ENCODE data around the gene CD247. TPM values are rescaled to one million over a fixed set of nuclear protein-coding genes. Genes with fewer than 3 reads are reported as not detected.
A peak's percentile ranks its signal among the peaks of the same experiment; 100 is the strongest.

CD247 gene
- total RNA-seq, 4 donors from 2014 or later = 0.30 to 0.76 TPM; not detected in 2

DNA sequence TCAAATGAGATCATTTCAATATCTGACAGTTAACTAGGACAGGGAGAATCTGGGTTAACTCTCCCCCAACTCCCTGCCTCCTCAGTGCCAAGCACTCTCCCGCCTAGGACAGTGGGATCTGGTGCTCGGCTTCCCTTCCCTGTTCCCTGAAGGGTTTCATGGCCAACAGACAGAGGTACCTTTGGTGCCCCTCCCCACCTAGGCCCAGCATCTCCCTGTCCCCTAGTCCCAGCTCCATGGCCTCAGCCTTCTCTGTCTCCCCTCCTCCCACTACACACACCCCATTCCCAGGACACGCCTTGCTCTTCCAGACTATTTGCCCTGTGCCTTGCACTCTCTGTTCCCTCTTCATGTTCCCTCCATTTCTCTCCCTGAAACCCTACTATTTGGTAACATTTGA lies 77.1 kb downstream of the CD247 start:
- Histone ChIP-seq H3K27me3 (peaks cover 15% of the 10 kb centered on the region), H3K9me3 (no peaks in the 10 kb centered on the region), H3K27ac (no peak overlapping the region), H3K4me1 (peaks cover 17% of the 10 kb centered on the region), H3K36me3 (no peaks in the 10 kb centered on the region), H3K4me3 (no peak overlapping the region)
- no peak for TF ChIP-seq POLR2A (IDR thresholded peaks at IDR 0.05)
- TF ChIP-seq POLR2AphosphoS5 (IDR thresholded peaks at IDR 0.05) = no peak
- TF ChIP-seq, protein P1, sequence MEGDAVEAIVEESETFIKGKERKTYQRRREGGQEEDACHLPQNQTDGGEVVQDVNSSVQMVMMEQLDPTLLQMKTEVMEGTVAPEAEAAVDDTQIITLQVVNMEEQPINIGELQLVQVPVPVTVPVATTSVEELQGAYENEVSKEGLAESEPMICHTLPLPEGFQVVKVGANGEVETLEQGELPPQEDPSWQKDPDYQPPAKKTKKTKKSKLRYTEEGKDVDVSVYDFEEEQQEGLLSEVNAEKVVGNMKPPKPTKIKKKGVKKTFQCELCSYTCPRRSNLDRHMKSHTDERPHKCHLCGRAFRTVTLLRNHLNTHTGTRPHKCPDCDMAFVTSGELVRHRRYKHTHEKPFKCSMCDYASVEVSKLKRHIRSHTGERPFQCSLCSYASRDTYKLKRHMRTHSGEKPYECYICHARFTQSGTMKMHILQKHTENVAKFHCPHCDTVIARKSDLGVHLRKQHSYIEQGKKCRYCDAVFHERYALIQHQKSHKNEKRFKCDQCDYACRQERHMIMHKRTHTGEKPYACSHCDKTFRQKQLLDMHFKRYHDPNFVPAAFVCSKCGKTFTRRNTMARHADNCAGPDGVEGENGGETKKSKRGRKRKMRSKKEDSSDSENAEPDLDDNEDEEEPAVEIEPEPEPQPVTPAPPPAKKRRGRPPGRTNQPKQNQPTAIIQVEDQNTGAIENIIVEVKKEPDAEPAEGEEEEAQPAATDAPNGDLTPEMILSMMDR (IDR thresholded peaks at IDR 0.05) = no peak
- TF ChIP-seq EP300 (IDR thresholded peaks at IDR 0.05) = no peak
- 90% methylated on average over 3 of the region's 3 CpGs for WGBS
- peak in 1 of 2 donors; percentile 34 for DNase-seq (ENCODE audit: low spot score in 2 of 2)

DNA sequence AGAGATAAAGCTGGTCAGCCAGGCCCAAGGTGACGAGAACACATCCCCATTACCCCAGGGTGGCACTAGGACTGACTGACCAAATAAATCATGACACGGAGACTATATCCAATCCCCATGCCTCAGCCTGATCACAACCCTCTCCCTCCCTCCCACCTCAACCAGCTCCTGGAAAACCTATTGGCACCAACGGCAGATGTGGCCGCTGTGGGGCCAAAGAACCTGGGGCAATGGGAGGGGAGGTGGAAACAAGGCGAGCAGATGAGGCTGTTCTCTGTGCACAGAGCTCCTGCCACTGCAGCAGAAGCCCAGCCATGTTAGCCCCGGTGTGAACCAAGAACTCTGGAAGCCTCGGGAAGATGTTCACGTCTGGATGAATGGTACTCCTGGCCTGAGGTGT lies 77.6 kb downstream of the CD247 start:
- Histone ChIP-seq H3K27me3 (peaks cover 15% of the 10 kb centered on the region), H3K4me3 (no peak overlapping the region), H3K4me1 (peaks cover 17% of the 10 kb centered on the region), H3K27ac (no peak overlapping the region), H3K9me3 (no peaks in the 10 kb centered on the region), H3K36me3 (no peaks in the 10 kb centered on the region)
- TF ChIP-seq EP300 (IDR thresholded peaks at IDR 0.05) (no peak), POLR2A (IDR thresholded peaks at IDR 0.05) (no peak), POLR2AphosphoS5 (IDR thresholded peaks at IDR 0.05) (no peak)
- TF ChIP-seq, protein P1 (IDR thresholded peaks at IDR 0.05) = no peak
- peak; percentile 41 to 50 for DNase-seq (ENCODE audit: low spot score in 2 of 2)
- 91% methylated on average over 8 of the region's 8 CpGs for WGBS

DNA sequence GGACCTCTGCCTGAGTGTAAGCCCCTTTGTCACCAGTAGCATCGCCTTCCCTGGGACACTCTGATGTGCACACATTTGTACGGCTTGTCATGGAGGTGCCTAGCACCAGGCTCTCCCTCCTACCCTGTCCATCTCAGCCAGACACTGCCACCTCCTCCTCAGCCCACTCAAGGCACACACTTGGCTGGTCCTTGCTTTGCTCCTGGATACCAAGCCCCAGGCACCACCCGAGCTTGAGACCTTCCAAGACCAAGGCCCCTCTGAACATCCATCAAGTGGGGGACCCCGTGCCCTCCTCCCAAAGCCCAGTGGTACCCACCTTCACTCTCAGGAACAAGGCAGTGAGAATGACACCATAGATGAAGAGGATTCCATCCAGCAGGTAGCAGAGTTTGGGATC lies 78.0 kb downstream of the CD247 start:
- H3K4me1 ChIP-seq = peaks cover 17% of the 10 kb centered on the region
- H3K4me3 ChIP-seq = no peak overlapping the region
- H3K9me3 ChIP-seq = no peaks in the 10 kb centered on the region
- TF ChIP-seq EP300 (IDR thresholded peaks at IDR 0.05) (no peak), POLR2A (IDR thresholded peaks at IDR 0.05) (no peak), POLR2AphosphoS5 (IDR thresholded peaks at IDR 0.05) (no peak)
- TF ChIP-seq, protein P1 (IDR thresholded peaks at IDR 0.05) = no peak
- H3K36me3 ChIP-seq = no peaks in the 10 kb centered on the region
- H3K27ac ChIP-seq = no peak overlapping the region
- 100% methylated on average over 3 of the region's 4 CpGs for WGBS
- peaks cover 15% of the 10 kb centered on the region for H3K27me3 ChIP-seq
- DNase-seq (ENCODE audit: low spot score in 2 of 2) = peak; percentile 28 to 59

DNA sequence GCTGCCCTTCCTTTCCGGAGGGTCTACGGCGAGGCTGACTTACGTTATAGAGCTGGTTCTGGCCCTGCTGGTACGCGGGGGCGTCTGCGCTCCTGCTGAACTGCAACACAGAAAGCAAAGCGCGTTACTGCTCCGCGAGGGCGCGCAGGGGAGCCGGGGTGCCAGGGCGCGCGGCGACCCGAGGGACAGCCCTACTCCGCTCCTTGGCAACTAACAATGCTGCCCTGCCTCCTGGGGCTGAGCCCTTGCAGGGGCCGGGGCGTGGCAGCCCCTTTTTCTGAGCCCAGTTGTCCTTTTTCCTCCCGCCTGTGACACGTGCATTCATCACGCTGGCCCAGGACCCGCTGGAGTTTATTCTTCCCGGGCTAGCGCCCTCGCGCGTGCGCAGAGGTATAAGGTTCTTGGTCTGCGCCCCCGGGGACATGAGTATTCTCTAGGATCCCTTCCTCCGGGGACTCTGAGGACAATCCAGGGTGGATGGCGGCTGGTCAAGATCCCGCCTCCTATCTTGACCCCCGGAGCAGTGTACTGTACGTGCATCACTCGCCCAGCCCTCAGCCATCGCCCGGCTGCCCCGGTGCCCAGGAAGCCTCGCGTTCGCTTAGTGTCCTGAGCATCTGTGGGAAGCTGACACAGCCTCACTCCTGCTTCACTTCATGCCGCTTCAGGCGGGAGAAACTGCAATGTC lies 78.9 kb downstream of the CD247 start:
- no peak overlapping the region for H3K27ac ChIP-seq
- peak; percentile 58 to 76 for DNase-seq (ENCODE audit: low spot score in 2 of 2)
- H3K36me3 ChIP-seq = no peaks in the 10 kb centered on the region
- H3K4me1 ChIP-seq = peaks cover 17% of the 10 kb centered on the region
- H3K9me3 ChIP-seq = no peaks in the 10 kb centered on the region
- 16% methylated on average over 17 of the region's 49 CpGs for WGBS
- no peak for TF ChIP-seq POLR2A (IDR thresholded peaks at IDR 0.05)
- TF ChIP-seq EP300 (IDR thresholded peaks at IDR 0.05) = no peak
- TF ChIP-seq, protein P1 (IDR thresholded peaks at IDR 0.05) = no peak
- TF ChIP-seq POLR2AphosphoS5 (IDR thresholded peaks at IDR 0.05) = no peak
- H3K4me3 ChIP-seq = peak overlapping the region; percentile 52
- H3K27me3 ChIP-seq = peaks cover 15% of the 10 kb centered on the region

DNA sequence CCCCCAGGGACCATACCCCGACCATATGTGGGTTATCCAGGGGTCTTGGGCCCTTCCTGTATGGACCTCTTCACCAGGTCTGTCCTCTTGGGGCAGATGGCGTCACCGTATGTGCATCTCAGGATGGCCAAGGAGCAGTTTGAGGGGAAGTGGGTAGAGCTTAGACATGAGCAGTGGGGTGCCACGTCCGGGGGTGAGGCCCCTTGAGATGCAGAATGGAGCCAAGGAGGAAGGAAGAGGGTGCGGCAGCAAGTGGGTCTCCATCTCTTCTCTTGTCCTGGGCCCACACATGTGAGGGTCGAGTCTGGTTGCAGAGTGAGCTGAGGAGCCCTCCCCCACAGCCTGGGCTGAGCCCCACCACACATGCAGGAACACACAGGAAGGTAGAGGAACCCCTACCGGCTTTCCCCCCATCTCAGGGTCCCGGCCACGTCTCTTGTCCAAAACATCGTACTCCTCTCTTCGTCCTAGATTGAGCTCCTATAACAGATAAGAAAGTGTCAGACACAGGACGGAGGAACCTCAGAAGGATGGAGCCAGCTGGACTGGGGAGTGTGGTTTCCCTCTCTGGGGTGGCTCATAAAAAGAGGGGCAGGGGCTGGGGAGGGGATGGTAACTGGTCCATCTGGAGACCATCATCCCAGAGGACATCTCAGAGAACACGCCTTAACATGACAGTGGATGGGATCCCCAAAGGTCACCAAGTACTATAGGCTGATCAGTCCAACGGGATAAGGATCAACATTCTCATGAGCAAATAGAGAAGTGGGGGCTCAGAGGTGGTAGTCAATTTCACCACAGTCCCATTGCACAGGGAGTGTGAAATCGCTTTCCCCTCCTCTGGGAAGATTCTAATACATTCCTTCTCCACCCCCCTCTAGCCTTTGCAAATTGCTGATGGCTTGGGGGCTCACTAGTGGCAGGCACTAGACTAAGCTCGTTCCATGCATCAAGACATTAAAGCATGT lies 79.9 kb downstream of the CD247 start:
- no peaks in the 10 kb centered on the region for H3K36me3 ChIP-seq
- peaks cover 17% of the 10 kb centered on the region for H3K4me1 ChIP-seq
- TF ChIP-seq POLR2A (IDR thresholded peaks at IDR 0.05) (no peak), EP300 (IDR thresholded peaks at IDR 0.05) (no peak), POLR2AphosphoS5 (IDR thresholded peaks at IDR 0.05) (no peak)
- TF ChIP-seq, protein P1 (IDR thresholded peaks at IDR 0.05) = no peak
- peak; percentile 28 to 49 for DNase-seq (ENCODE audit: low spot score in 2 of 2)
- 80% methylated on average over 17 of the region's 17 CpGs for WGBS
- H3K27me3 ChIP-seq = peaks cover 15% of the 10 kb centered on the region
- no peaks in the 10 kb centered on the region for H3K9me3 ChIP-seq
- no peak overlapping the region for H3K27ac ChIP-seq
- H3K4me3 ChIP-seq = peak overlapping the region; percentile 52

Measured in suprapubic skin (tissue), 4 donors.